GM12801 (cell line): ENCODE results near the gene KERA.

Source experiments
- CTCF ChIP-seq: IDR thresholded peaks from one replicate; pipeline ENCODE4 v1.5.1; 2011; ENCODE audit warnings: control low read depth; ENCODE audit not compliant: insufficient read length; ENCODE audit errors: extremely low read depth

Gene KERA

GRCh38 chr12:91072931-91073330, 15.1 kb upstream of the KERA start:
- no peak for TF ChIP-seq CTCF

GRCh38 chr12:91070936-91071335, 13.1 kb upstream of the KERA start:
- TF ChIP-seq CTCF = no peak

- no peak for TF ChIP-seq CTCF
These were observed 7.6 kb upstream of the KERA start for GRCh38 chr12:91065396-91065795.

- TF ChIP-seq CTCF = no peak
These were observed 6.8 kb upstream of the KERA start for GRCh38 chr12:91064640-91065039.

GRCh38 chr12:91061091-91061490, 3.3 kb upstream of the KERA start:
- no peak for TF ChIP-seq CTCF

- no peak for TF ChIP-seq CTCF
These were observed 1.4 kb upstream of the KERA start for GRCh38 chr12:91059211-91059610.

- no peak for TF ChIP-seq CTCF
These were observed 962 bp upstream of the KERA start for GRCh38 chr12:91058786-91059185.

- TF ChIP-seq CTCF = no peak
These were observed 1.3 kb downstream of the KERA start for GRCh38 chr12:91056488-91056887.
